COLO668 (cell line): ENCODE measurements around the gene SAXO2.
"Not testable (repeated sequence)": the region's sequence is repeated elsewhere in the genome, so short reads cannot be mapped to it uniquely, and the experiment has no call there.

Experiments
- DNase-seq: peaks from one replicate; lab custom pipeline; 2025; ENCODE audit not compliant: unreplicated experiment; lab: John Stamatoyannopoulos, UW

SAXO2 gene

GRCh38 chr15:82262422-82263026 lies at the start of gene SAXO2, which contains the start of gene EFL1:
TSS of gene SAXO2 (plus strand) at chr15:82262818. CDS start at chr15:82262880, 62 bp downstream.
TSS of gene EFL1 (minus strand) at chr15:82262734. CDS start at chr15:82261778, 956 bp downstream.
- DNase-seq = peak; percentile 94

- DNase-seq = not testable (repeated sequence)
These were observed 46.5 kb upstream of the SAXO2 start for GRCh38 chr15:82216092-82216491.

- DNase-seq = peak; percentile 8
These were observed 41.1 kb upstream of the SAXO2 start for GRCh38 chr15:82221535-82221934.

GRCh38 chr15:82228750-82229149 lies 33.9 kb upstream of the SAXO2 start:
- DNase-seq = no peak

- no peak for DNase-seq
These were observed 31.4 kb upstream of the SAXO2 start for GRCh38 chr15:82231233-82231632.

GRCh38 chr15:82231842-82232241 lies 30.8 kb upstream of the SAXO2 start:
- peak; percentile 17 for DNase-seq

GRCh38 chr15:82237944-82238534 lies 24.6 kb upstream of the SAXO2 start:
- not testable (repeated sequence) for DNase-seq

GRCh38 chr15:82239685-82240391 lies 22.8 kb upstream of the SAXO2 start:
- DNase-seq = no peak

- not testable (repeated sequence) for DNase-seq
These were observed 20.6 kb upstream of the SAXO2 start for GRCh38 chr15:82241836-82242499.

GRCh38 chr15:82243644-82244043 lies 19.0 kb upstream of the SAXO2 start:
- not testable (repeated sequence) for DNase-seq

- not testable (repeated sequence) for DNase-seq
These were observed 16.7 kb upstream of the SAXO2 start for GRCh38 chr15:82245956-82246355.

- not testable (repeated sequence) for DNase-seq
These were observed 14.4 kb upstream of the SAXO2 start for GRCh38 chr15:82248261-82248660.

- DNase-seq = peak; percentile 57
These were observed 824 bp upstream of the SAXO2 start for GRCh38 chr15:82261566-82262421.

GRCh38 chr15:82263350-82263749 lies 732 bp downstream of the SAXO2 start:
- DNase-seq = peak; percentile 44

GRCh38 chr15:82267137-82267536 lies 4.5 kb downstream of the SAXO2 start:
- not testable (repeated sequence) for DNase-seq

- DNase-seq = not testable (repeated sequence)
These were observed 5.8 kb downstream of the SAXO2 start for GRCh38 chr15:82268454-82268853.

- no peak for DNase-seq
These were observed 9.5 kb downstream of the SAXO2 start for GRCh38 chr15:82272154-82272553.

GRCh38 chr15:82275410-82275809 lies 12.8 kb downstream of the SAXO2 start:
- DNase-seq = no peak

- DNase-seq = not testable (repeated sequence)
These were observed 18.7 kb downstream of the SAXO2 start for GRCh38 chr15:82281276-82281675.

GRCh38 chr15:82282386-82282785 lies 19.8 kb downstream of the SAXO2 start:
- not testable (repeated sequence) for DNase-seq
